PC-3 (cell line): ENCODE results near the gene PRR5. TPM values are rescaled to one million over a fixed set of nuclear protein-coding genes. Genes with fewer than 3 reads are reported as not detected.

Source experiments
- ATAC-seq: fragments of 200-7000 bp; cut with Tn5 transposase; 2 replicates; pipeline ENCODE4 v1.9.1; 2020; ENCODE audit warnings: mild to moderate bottlenecking, moderate library complexity
- BruUV-seq: library from RNA; stranded (reverse); fragments of 400-500 nt; replicated peaks from 2 replicates; lab custom pipeline; 2021; lab: Mats Ljungman, UMichigan
- CTCF ChIA-PET: fragments of 300-600 bp; sonication (Branson Sonifier 250); formaldehyde crosslinking; loops from one replicate; lab custom pipeline; 2022; ENCODE audit warnings: antibody characterized with exemption; lab: Charles Lee
- POLR2A ChIA-PET: fragments of 300-600 bp; sonication (Branson Sonifier 250); formaldehyde crosslinking; loops from one replicate; lab custom pipeline; 2022; ENCODE audit warnings: antibody characterized with exemption; ENCODE audit not compliant: unreplicated experiment; lab: Charles Lee
- DNase-seq: peaks from one replicate; pipeline ENCODE4 v3.0.0-alpha.2; 2015
- H2AFZ ChIP-seq: fragments of 300-600 bp; sonication (generic); 2 replicates; pipeline ENCODE4 v1.6.0; 2016; ENCODE audit warnings: antibody characterized with exemption, low read length
- H3F3A ChIP-seq: fragments of 300-600 bp; sonication (generic); one replicate; pipeline ENCODE4 v1.6.0; 2017; ENCODE audit warnings: antibody characterized with exemption, low read length, control low read depth, mild to moderate bottlenecking; ENCODE audit not compliant: unreplicated experiment
- H3K27ac ChIP-seq: fragments of 300-600 bp; sonication (generic); 2 replicates; pipeline ENCODE4 v1.5.1; 2016; ENCODE audit warnings: mild to moderate bottlenecking, low read length
- H3K27me3 ChIP-seq: fragments of 300-600 bp; sonication (generic); 2 replicates; pipeline ENCODE4 v1.6.1; 2016; ENCODE audit warnings: low read length, mixed read lengths
- H3K36me3 ChIP-seq: fragments of 300-600 bp; sonication (generic); 2 replicates; pipeline ENCODE4 v1.6.1; 2016; ENCODE audit warnings: low read depth, mixed run types, low read length, mixed read lengths
- H3K4me1 ChIP-seq: fragments of 300-600 bp; sonication (generic); 2 replicates; pipeline ENCODE4 v1.5.1; 2016; ENCODE audit warnings: low read length; ENCODE audit not compliant: insufficient read depth
- H3K4me2 ChIP-seq: fragments of 300-600 bp; sonication (generic); 2 replicates; pipeline ENCODE4 v1.6.0; 2016; ENCODE audit warnings: low read length
- H3K4me3 ChIP-seq: fragments of 300-600 bp; sonication (generic); 2 replicates; pipeline ENCODE4 v1.5.1; 2016; ENCODE audit warnings: mild to moderate bottlenecking, low read length, mixed read lengths
- H3K79me2 ChIP-seq: fragments of 300-600 bp; sonication (generic); 2 replicates; pipeline ENCODE4 v1.6.1; 2017; ENCODE audit warnings: low read length, mixed read lengths
- H3K9ac ChIP-seq: fragments of 300-600 bp; sonication (generic); 2 replicates; pipeline ENCODE4 v1.6.0; 2016; ENCODE audit warnings: mild to moderate bottlenecking, low read length
- H3K9me2 ChIP-seq: fragments of 300-600 bp; sonication (generic); replicated peaks from 2 replicates; pipeline ENCODE4 v1.6.1; 2016; ENCODE audit warnings: mixed run types, low read length, mixed read lengths
- H3K9me3 ChIP-seq: fragments of 300-600 bp; sonication (generic); 2 replicates; pipeline ENCODE4 v1.6.1; 2016; ENCODE audit warnings: low read length, mixed read lengths
- H4K20me1 ChIP-seq: fragments of 300-600 bp; sonication (generic); 2 replicates; pipeline ENCODE4 v1.6.1; 2016; ENCODE audit warnings: low read length, mixed read lengths
- CTCF ChIP-seq: fragments of 300-600 bp; sonication (generic); conservative IDR thresholded peaks from 2 replicates; pipeline ENCODE4 v1.5.1; 2017; ENCODE audit warnings: antibody characterized with exemption, low read depth, mild to moderate bottlenecking, low read length
- EZH2 ChIP-seq: fragments of 300-600 bp; sonication (generic); IDR thresholded peaks from one replicate; pipeline ENCODE4 v1.6.1; 2017; ENCODE audit warnings: antibody characterized with exemption, mild to moderate bottlenecking, low read length; ENCODE audit not compliant: unreplicated experiment
- EZH2phosphoT487 ChIP-seq: fragments of 300-600 bp; sonication (generic); IDR thresholded peaks from 2 replicates; pipeline ENCODE4 v1.6.1; 2018; ENCODE audit warnings: mild to moderate bottlenecking, antibody characterized with exemption, low read length, borderline replicate concordance
- intact Hi-C: fragments of 100-400 bp; cut with micrococcal nuclease; formaldehyde crosslinking; loops from 2 replicates; pipeline ENCODE4 v1.9.0; 2023
- total RNA-seq: library from RNA; depleted of rRNA; stranded (reverse); fragments of >200 nt; gene quantifications from 2 replicates; pipeline ENCODE4 v1.2.3, GENCODE V29; 2014

PRR5 gene
- total RNA-seq, 1 experiment from 2014 or later: 14.5 TPM

DNA sequence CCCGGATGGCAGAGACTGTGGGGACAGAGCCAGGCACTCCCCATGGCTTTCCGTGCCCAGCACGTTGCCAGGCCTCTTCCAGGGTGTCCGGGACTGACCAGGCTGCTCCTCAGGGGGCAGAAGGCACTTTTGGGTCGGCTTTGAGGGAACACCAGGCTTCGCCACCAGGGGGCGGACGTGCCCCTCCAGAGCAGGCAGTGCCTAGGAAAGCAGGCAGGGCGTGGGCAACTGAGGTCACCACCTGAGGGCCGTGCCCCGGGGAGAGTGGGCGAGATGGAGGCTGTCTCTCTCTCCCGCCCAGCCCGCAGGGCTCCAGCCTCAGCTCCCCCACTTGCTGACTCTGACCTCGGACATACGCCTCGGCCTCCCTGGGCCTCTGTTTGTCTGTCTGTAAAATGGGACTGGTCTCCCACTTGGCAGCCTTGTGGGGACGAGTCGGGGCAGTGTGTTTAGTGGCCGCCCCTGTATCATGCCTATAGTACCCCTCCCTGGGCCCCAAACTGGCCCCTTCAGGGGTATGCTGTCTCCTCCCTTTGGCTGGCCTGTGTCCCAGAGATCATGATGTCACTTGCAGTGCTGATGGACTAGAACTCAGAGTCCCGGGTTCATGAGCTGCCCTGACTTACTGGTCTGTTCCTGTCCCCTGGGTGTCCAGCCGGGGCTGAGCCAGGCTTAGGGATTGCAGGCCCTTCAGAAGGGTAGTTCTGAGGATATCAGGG, 4.4 kb upstream of the PRR5 start:
- CTCF ChIA-PET: no interaction called here
- BruUV-seq: no TSS peak
- Histone ChIP-seq H3K4me3 (no peak overlapping the region), H3K4me2 (peak overlapping the region; percentile 39; the same call in 1 of the 2 replicates), H3K27ac (no peak overlapping the region), H3K27me3 (no peaks in the 10 kb centered on the region), H3K9ac (no peak overlapping the region), H3K9me3 (no peaks in the 10 kb centered on the region), H2AFZ (no peak overlapping the region), H3K79me2 (no peaks in the 10 kb centered on the region), H3K4me1 (no peaks in the 10 kb centered on the region), H4K20me1 (no peaks in the 10 kb centered on the region), H3K36me3 (no peaks in the 10 kb centered on the region), H3F3A (no peaks in the 10 kb centered on the region), H3K9me2 (no peaks in the 10 kb centered on the region)
- peak; percentile 81 for ATAC-seq
- peak; percentile 73 for DNase-seq
- intact Hi-C loops: loop anchor here (1.0 kb wide), 1 partner anchor 39 kb away; no protein-coding TSS in a partner anchor
- POLR2A ChIA-PET: no interaction called here
- TF ChIP-seq EZH2 (no peak), CTCF (peak; percentile 86)

GRCh38 chr22:44698531-44699421, 3.2 kb upstream of the PRR5 start:
- intact Hi-C loops: no loop called here
- DNase-seq (no peak), ATAC-seq (no peak)
- TF ChIP-seq CTCF (no peak), EZH2 (no peak), EZH2phosphoT487 (no peak)
- ChIA-PET POLR2A (no interaction called here), CTCF (interaction anchor here (0.6 kb wide), 1 partner anchor 14 kb away, joined by 3 read pairs; no protein-coding TSS in a partner anchor)
- H3K36me3 ChIP-seq: no peaks in the 10 kb centered on the region
- no peak overlapping the region for H3K4me3 ChIP-seq
- H3K27me3 ChIP-seq: no peaks in the 10 kb centered on the region
- no peaks in the 10 kb centered on the region for H3K9me3 ChIP-seq
- H3K9me2 ChIP-seq: no peaks in the 10 kb centered on the region
- BruUV-seq: no TSS peak
- no peak overlapping the region for H3K27ac ChIP-seq
- H3K79me2 ChIP-seq: peaks cover 11% of the 10 kb centered on the region
- no peak overlapping the region for H3K4me2 ChIP-seq
- no peaks in the 10 kb centered on the region for H3F3A ChIP-seq
- H3K4me1 ChIP-seq: peaks cover 6% of the 10 kb centered on the region; the same call in 1 of the 2 replicates
- H2AFZ ChIP-seq: no peak overlapping the region
- H4K20me1 ChIP-seq: no peaks in the 10 kb centered on the region
- H3K9ac ChIP-seq: no peak overlapping the region
